Dendritic cell treated with granulocyte-macrophage colony-stimulating factor and Interleukin-4, amounts not matched to agents 40 ng/mL and 50 ng/mL, for 4 days (primary cell): ENCODE data around the gene PARP3.
A peak's percentile ranks its signal among the peaks of the same experiment; 100 is the strongest.
"Not testable (repeated sequence)": the region's sequence is repeated elsewhere in the genome, so short reads cannot be mapped to it uniquely, and the experiment has no call there.

Experiments
- H3K27ac Mint-ChIP-seq: one replicate; pipeline ENCODE4 v1.8.0; 2022; ENCODE audit warnings: mild to moderate bottlenecking, mixed read lengths
- H3K27me3 Mint-ChIP-seq: one replicate; pipeline ENCODE4 v1.8.0; 2022; ENCODE audit warnings: mild to moderate bottlenecking, mixed read lengths
- H3K36me3 Mint-ChIP-seq: one replicate; pipeline ENCODE4 v1.8.0; 2022; ENCODE audit warnings: low read depth, mixed read lengths
- H3K4me1 Mint-ChIP-seq: one replicate; pipeline ENCODE4 v1.8.0; 2022; ENCODE audit warnings: low read depth, mixed read lengths
- H3K4me3 Mint-ChIP-seq: one replicate; pipeline ENCODE4 v1.8.0; 2022; ENCODE audit warnings: mild to moderate bottlenecking, moderate library complexity, mixed read lengths
- H3K9me3 Mint-ChIP-seq: one replicate; pipeline ENCODE4 v1.8.0; 2022; ENCODE audit warnings: mixed read lengths
- intact Hi-C: fragments of 100-400 bp; cut with micrococcal nuclease; formaldehyde crosslinking; loops from one replicate; pipeline ENCODE4 v1.15.0; 2022

The PARP3 gene

GRCh38 chr3:51941798-51942602 is at the start of gene PARP3, which contains the start of gene RRP9:
PARP3 (plus strand) TSS chr3:51942363; CDS start chr3:51943356, 993 bp downstream.
RRP9 (minus strand) TSS chr3:51941904; CDS start chr3:51941867, 37 bp downstream.
- peaks cover 38% of the 10 kb centered on the region for H3K36me3 Mint-ChIP-seq
- no peaks in the 10 kb centered on the region for H3K9me3 Mint-ChIP-seq
- peak within 1 kb of the TSS; percentile 85 for H3K27ac Mint-ChIP-seq
- H3K27me3 Mint-ChIP-seq = no peaks in the 10 kb centered on the region
- peak within 1 kb of the TSS; percentile 82 for H3K4me3 Mint-ChIP-seq
- peaks cover 48% of the 10 kb centered on the region for H3K4me1 Mint-ChIP-seq
- intact Hi-C loops = loop anchor here (1.0 to 5.0 kb wide), 3 partner anchors 32 to 115 kb away; partner anchors contain the start of genes ABHD14B, DUSP7 and RPL29

DNA sequence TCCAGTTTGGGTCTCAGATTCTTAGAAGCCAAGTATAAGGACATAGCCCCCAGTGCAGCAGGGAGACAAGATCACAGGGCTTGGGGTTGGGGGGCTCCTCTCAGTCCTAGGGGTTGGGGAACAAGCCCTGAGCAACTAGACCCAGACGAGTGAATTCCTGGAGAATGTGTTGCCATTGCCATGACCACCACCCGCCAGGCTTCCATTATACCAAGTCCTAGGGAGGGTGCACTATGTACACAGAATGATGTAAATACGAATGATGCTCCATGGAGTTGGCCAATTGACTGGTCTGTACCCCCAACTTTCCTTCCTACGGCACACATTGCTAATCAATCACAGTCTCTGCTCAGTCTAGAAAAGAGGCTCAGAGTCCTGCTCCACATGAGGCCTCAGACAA is 47.8 kb upstream of the PARP3 start:
- H3K36me3 Mint-ChIP-seq = no peaks in the 10 kb centered on the region
- intact Hi-C loops = no loop called here
- H3K27me3 Mint-ChIP-seq = peaks cover 45% of the 10 kb centered on the region

DNA sequence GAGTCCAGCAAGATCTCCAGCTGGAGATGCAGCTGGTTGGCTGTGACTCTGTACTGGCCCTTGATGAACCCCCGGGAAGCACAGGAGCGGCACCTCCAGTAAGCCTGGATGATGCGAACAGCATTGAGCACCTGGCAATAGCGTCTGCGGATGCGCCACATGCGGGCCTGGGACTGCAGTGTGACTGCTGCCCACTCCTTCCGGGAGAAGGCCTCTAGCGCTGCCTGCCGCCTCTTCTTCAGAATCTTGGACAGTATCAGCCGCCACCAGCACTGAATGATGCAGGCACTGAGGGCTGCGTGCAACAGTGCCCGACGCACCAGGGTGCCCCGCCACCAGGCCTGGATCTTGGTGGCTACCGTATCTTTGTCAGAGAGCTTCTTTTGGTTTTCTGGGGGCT is 47.2 kb upstream of the PARP3 start:
- H3K9me3 Mint-ChIP-seq = no peaks in the 10 kb centered on the region
- H3K27me3 Mint-ChIP-seq = peaks cover 46% of the 10 kb centered on the region
- no peaks in the 10 kb centered on the region for H3K36me3 Mint-ChIP-seq
- no peak overlapping the region for H3K27ac Mint-ChIP-seq
- H3K4me3 Mint-ChIP-seq = no peak overlapping the region
- intact Hi-C loops = no loop called here
- H3K4me1 Mint-ChIP-seq = no peaks in the 10 kb centered on the region

More for the DNA sequence above, 47.8 kb upstream of the PARP3 start:
- H3K4me1 Mint-ChIP-seq = no peaks in the 10 kb centered on the region
- H3K4me3 Mint-ChIP-seq = no peak overlapping the region
- H3K27ac Mint-ChIP-seq = no peak overlapping the region
- H3K9me3 Mint-ChIP-seq = no peaks in the 10 kb centered on the region

DNA sequence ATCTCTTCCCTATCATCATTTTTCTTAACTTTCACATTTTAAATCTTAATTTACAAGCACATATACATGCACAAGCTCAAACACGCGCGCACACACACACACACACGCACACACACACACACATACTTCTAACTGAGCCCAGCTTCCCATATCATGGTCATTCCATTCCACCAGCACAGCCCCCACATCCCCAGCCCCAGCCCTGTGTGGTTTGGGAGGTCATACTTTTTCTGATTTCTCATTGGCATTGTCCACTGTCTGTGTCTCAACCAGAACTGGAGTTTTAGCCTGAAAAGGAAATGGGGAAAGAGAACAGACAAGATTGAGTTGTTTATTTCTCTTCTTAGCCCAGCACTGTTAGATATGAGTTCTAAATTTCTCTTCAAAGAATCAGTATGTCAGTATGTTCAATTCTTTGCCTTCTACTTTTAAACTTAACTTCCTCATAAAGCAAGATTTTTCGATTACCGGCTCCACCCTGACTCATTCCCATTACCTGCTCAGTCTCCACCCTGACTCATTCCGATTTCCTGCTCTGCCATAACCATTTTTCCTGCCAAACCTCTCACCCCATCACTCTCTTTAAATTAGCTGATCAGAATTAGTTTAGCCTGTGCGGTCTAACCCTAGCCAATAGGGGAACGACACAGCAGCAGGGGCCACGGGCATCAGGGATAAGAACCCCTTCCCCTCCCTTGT is 45.4 kb upstream of the PARP3 start:
- no peak overlapping the region for H3K4me3 Mint-ChIP-seq
- H3K27ac Mint-ChIP-seq = no peak overlapping the region
- H3K9me3 Mint-ChIP-seq = no peaks in the 10 kb centered on the region
- intact Hi-C loops = no loop called here
- H3K27me3 Mint-ChIP-seq = peaks cover 46% of the 10 kb centered on the region
- H3K4me1 Mint-ChIP-seq = no peaks in the 10 kb centered on the region
- H3K36me3 Mint-ChIP-seq = no peaks in the 10 kb centered on the region

- Mint-ChIP-seq H3K4me1 (no peaks in the 10 kb centered on the region), H3K9me3 (no peaks in the 10 kb centered on the region), H3K27me3 (peaks cover 41% of the 10 kb centered on the region), H3K27ac (no peak overlapping the region), H3K4me3 (no peak overlapping the region), H3K36me3 (no peaks in the 10 kb centered on the region)
- intact Hi-C loops = no loop called here
Measured at GRCh38 chr3:51897391-51897790, 44.8 kb upstream of the PARP3 start.

DNA sequence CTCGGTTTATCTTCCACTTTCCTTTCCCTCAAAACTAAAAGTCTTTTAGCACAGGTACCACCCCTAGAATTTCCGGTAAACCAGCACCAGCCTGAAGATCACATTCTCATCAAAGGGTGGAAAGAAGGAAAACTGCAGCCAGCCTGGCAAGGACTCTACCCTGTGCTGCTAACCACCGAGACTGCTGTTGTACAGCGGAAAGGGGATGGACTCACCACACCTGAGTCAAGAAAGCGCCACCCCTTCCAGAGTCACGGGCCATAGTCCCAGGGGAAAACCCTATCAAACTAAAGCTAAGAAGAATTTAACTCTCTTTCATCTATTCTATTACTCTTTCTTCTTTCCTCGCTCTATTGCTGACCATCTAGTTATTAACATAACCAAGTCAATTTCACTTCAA is 42.1 kb upstream of the PARP3 start:
- intact Hi-C loops, H3K4me3 Mint-ChIP-seq, H3K36me3 Mint-ChIP-seq, H3K4me1 Mint-ChIP-seq, H3K27ac Mint-ChIP-seq: not testable (repeated sequence)
- H3K27me3 Mint-ChIP-seq = peaks cover 40% of the 10 kb centered on the region
- H3K9me3 Mint-ChIP-seq = peaks cover 12% of the 10 kb centered on the region

DNA sequence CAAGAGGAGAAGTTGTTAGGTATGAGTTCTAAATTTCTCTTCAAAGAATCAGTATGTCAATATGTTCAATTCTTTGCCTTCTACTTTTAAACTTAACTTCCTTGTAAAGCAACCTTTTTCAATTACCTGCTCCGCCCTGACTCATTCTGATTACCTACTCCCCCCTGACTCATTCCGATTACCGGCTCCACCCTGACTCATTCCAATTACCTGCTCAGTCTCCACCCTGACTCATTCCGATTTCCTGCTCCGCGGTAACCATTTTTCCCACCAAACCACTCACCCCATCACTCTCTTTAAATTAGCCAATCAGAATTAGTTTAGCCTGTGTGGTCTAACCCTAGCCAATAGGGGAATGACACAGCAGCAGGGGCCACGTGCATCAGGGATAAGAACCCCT is 39.8 kb upstream of the PARP3 start:
- H3K4me1 Mint-ChIP-seq, intact Hi-C loops, H3K36me3 Mint-ChIP-seq, H3K4me3 Mint-ChIP-seq, H3K27ac Mint-ChIP-seq: not testable (repeated sequence)
- Mint-ChIP-seq H3K9me3 (peaks cover 20% of the 10 kb centered on the region), H3K27me3 (peaks cover 25% of the 10 kb centered on the region)

- intact Hi-C loops = no loop called here
- Mint-ChIP-seq H3K27me3 (peaks cover 18% of the 10 kb centered on the region), H3K4me1 (no peaks in the 10 kb centered on the region), H3K9me3 (peaks cover 23% of the 10 kb centered on the region), H3K36me3 (no peaks in the 10 kb centered on the region), H3K4me3 (no peak overlapping the region), H3K27ac (no peak overlapping the region)
Measured at GRCh38 chr3:51904034-51904823, 37.9 kb upstream of the PARP3 start.

- no peak overlapping the region for H3K4me3 Mint-ChIP-seq
- H3K4me1 Mint-ChIP-seq = no peaks in the 10 kb centered on the region
- no peak overlapping the region for H3K27ac Mint-ChIP-seq
- peaks cover 9% of the 10 kb centered on the region for H3K27me3 Mint-ChIP-seq
- peaks cover 23% of the 10 kb centered on the region for H3K9me3 Mint-ChIP-seq
- no peaks in the 10 kb centered on the region for H3K36me3 Mint-ChIP-seq
- intact Hi-C loops = no loop called here
Measured at GRCh38 chr3:51908026-51908425, 34.1 kb upstream of the PARP3 start.

DNA sequence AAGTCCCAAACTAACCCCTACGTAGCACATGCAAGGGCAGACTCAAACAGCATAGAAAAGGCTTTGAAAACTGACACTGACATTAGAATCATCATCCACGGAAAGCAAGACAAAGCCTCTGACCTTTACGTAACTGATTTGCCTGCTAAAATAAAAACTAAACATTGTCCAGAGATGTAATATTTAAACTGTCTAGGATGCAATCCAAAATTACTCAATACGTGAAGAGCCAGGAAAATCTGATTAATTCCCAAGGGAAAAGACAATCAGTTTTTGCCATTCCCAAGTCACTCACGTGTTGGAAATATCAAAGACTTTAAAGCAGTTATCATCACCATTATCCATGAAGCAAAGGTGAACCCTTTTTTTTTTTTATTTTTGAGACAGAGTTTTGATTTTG is 25.7 kb upstream of the PARP3 start:
- no peaks in the 10 kb centered on the region for H3K4me1 Mint-ChIP-seq

DNA sequence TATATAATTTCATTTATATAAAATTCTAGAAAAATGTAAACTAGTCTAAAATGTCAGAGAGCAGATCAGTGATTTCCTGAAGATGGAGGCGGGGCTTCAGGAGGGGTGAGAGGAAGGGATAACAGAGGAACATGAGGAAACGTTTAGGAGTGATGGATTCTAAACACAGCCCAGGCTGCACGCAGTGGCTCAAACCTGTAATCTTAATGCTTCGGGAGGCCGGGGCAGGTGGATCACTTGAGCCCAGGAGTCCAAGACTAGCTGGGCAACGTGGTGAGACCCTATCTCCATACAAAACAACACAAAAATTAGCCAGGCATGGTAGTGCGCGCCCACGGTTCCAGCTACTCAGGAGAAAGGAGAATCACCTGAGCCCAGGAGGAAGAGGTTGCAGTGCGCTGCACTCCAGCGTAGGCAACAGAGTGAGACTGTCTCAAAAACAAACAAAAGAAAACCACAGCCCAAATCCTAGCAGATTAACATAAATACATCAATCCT is 21.0 kb upstream of the PARP3 start:
- Mint-ChIP-seq H3K27ac (no peak overlapping the region), H3K4me1 (no peaks in the 10 kb centered on the region), H3K27me3 (peaks cover 14% of the 10 kb centered on the region), H3K9me3 (no peaks in the 10 kb centered on the region), H3K36me3 (no peaks in the 10 kb centered on the region), H3K4me3 (no peak overlapping the region)
- intact Hi-C loops = no loop called here

More for the DNA sequence above, 25.7 kb upstream of the PARP3 start:
- no peak overlapping the region for H3K4me3 Mint-ChIP-seq
- H3K27ac Mint-ChIP-seq = no peak overlapping the region
- H3K9me3 Mint-ChIP-seq = no peaks in the 10 kb centered on the region
- peaks cover 12% of the 10 kb centered on the region for H3K27me3 Mint-ChIP-seq
- intact Hi-C loops = no loop called here
- H3K36me3 Mint-ChIP-seq = no peaks in the 10 kb centered on the region

GRCh38 chr3:51927061-51927977 is 14.8 kb upstream of the PARP3 start:
- H3K36me3 Mint-ChIP-seq = peaks cover 8% of the 10 kb centered on the region
- peaks cover 6% of the 10 kb centered on the region for H3K4me1 Mint-ChIP-seq
- intact Hi-C loops = no loop called here
- H3K9me3 Mint-ChIP-seq = no peaks in the 10 kb centered on the region
- no peak overlapping the region for H3K27ac Mint-ChIP-seq
- H3K4me3 Mint-ChIP-seq = no peak overlapping the region
- H3K27me3 Mint-ChIP-seq = peaks cover 7% of the 10 kb centered on the region

DNA sequence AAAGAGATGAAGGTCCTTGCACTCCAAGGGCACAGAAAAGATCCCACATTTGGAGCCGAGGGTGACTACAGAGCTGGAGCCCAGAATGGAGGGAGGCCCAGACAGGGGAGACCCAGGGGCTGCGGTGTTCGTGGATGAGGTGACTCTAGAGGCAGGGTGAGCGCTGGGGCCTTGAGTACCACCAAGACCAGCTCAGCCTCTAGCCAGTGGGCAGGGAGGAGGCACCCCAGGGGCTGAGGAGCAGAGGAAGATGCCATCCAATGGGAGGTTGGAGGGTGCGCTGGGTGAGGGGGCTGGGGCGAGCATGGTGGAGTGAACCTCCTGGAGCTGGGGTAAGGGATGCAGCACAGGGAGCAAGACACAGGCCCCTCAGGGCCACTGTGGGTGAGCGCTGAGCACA is 13.7 kb upstream of the PARP3 start:
- H3K27ac Mint-ChIP-seq = no peak overlapping the region
- intact Hi-C loops = no loop called here
- H3K9me3 Mint-ChIP-seq = no peaks in the 10 kb centered on the region
- peaks cover 7% of the 10 kb centered on the region for H3K27me3 Mint-ChIP-seq
- peaks cover 20% of the 10 kb centered on the region for H3K36me3 Mint-ChIP-seq
- H3K4me1 Mint-ChIP-seq = peaks cover 6% of the 10 kb centered on the region
- H3K4me3 Mint-ChIP-seq = no peak overlapping the region
